Stimulated activated CD8-positive, alpha-beta memory T cell treated with anti-CD3 and anti-CD28 coated beads, Interleukin-12 subunit alpha, Interleukin-12 subunit beta, amount 100 ng/mL, for 1 hour (primary cell): ENCODE measurements around the gene CARM1.
"Not testable (repeated sequence)": the region's sequence is repeated elsewhere in the genome, so short reads cannot be mapped to it uniquely, and the experiment has no call there.

Experiments
- DNase-seq: peaks from one replicate; pipeline ENCODE4 v3.0.0-alpha.2; 2020; ENCODE audit warnings: low read depth

Gene CARM1

DNA sequence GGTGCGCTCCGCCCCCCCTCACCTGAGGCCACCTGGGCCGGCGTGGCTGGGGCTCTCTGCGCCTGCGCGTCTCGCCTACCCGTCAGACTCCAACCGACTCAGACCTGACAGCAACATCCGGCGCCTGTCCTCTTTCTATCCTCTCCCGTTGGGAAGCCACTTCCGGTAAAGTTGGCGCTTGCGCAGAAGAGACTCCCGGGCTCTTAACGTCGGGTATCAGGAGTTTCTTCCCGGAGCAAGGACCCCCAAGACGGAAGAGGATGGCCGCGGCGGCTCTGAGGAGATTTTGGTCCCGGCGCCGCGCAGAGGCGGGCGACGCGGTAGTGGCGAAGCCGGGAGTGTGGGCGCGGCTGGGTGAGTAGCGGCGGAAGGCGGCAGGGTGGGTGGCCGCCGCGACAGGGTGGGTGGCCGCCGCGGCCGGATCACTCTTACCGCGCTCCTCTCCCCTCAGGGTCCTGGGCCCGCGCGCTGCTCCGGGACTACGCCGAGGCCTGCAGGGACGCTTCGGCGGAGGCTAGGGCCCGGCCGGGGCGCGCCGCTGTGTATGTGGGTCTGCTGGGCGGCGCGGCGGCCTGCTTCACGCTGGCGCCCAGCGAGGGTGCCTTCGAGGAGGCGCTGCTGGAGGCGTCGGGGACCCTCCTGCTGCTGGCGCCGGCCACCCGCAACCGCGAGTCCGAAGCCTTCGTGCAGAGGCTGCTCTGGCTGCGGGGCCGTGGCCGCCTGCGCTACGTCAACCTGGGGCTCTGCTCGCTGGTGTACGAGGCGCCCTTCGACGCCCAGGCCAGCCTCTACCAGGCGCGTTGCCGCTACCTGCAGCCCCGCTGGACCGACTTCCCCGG lies 57.4 kb downstream of the CARM1 start, which contains the start of the genes TIMM29 and YIPF2:
TIMM29 (plus strand) TSS at position 249 of the 839 bp plus-strand sequence; CDS start at position 261, 12 bp downstream.
YIPF2 (minus strand) TSS at position 77 of the 839 bp plus-strand sequence. CDS start 229 bp downstream, outside the sequence.
- DNase-seq: peak; percentile 94

- DNase-seq: no peak
Observed at GRCh38 chr19:10929402-10929794, 58.0 kb downstream of the CARM1 start.

DNA sequence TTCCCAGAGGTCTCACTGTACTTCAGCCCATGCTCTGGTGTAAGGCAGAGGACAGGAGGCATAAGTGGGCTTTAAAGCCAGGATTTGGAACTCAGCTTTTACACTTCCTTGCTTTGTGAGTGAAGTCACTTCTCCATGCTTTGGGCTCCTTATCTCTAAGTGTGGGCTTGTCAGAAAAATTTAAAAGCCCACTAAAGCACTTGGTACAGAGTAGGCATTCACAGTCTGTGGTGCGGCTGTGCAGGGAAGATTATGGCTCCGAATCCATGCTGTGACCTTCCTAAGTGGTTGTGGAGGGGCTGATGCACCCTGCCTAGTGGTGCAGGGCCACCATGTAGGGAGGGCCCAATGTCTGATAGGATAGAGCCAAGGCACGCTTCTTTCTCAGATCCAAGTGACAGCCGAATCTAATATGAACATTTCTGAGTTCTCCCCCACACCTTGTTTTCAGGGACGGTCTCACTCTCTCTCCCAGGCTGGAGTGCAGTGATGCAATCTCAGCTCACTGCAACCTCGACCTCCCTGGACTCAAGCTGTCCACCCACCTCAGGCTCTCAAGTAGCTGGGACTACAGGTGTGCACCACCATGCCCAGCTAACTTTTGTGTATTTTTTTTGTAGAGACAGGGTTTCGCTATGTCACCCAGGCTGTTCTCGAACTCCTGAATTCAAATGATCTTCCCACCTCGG lies 64.2 kb downstream of the CARM1 start:
- DNase-seq: no peak

DNA sequence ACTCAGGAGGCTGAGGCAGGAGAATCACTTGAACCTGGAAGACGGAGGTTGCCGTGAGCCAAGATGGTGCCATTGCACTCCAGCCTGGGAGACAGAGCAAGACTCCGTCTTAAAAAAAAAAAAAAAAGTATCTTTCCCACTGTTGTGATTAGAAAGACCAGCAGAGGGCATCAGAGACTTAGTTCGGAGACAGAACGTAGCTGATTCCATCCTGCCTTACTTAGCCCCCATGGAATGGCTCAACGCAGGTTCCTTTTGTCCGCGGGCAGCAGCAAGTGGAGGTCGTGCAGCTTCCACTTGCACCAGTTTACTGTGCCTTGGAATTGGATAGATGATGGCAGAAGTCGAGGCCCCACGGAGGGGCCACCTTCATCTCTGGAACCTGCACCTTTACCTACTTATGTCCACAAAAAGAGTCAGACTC lies 65.3 kb downstream of the CARM1 start:
- no peak for DNase-seq

- not testable (repeated sequence) for DNase-seq
Observed at GRCh38 chr19:10941649-10942048, 70.3 kb downstream of the CARM1 start.

DNA sequence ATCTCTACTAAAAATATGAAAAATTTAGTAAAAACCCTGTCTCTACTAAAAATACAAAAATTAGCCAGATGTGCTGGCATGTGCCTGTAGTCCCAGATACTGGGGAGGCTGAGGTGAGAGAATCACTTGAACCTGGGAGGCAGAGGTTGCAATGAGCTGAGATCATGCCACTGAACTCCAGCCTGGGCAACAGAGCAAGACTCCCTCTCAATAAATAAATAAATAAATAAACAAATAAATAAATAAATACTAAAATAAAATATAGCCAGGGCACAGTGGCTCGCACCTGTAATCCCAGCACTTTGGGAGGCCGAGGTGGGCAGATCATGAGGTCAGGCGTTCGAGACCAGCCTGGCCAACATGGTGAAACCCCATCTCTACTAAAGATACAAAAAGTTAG lies 72.1 kb downstream of the CARM1 start:
- DNase-seq: not testable (repeated sequence)

GRCh38 chr19:10945264-10945663 lies 73.9 kb downstream of the CARM1 start:
- DNase-seq: no peak

DNA sequence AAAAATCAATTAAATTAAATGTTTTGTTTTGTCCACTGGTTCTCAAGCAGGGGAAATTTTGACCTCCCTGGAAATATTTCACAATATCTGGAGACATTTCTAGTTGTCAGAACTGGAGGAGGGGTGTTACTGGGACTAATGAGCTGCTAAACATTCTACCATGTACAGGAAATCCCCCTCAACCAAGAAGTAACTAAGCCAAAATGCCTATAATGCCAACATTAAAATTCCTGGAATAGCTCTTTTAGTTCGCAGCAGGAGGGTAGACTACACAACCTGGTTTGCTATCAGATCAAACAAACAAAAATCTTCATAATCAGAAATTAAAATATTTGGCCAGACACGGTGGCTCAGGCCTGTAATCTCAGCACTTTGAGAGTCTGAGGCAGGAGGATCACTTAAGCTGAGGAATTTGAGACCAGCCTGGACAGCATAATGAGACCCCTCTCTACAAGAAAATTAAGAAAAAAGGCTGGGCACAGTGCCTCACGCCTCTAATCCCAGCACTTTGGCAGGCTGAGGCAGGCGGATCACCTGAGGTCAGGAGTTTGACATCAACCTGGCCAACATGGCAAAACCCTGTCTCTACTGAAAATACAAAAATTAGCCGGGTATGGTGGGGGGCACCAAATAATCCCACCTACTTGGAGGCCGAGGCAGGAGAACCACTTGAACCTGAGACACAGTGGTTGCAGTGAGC lies 75.8 kb downstream of the CARM1 start:
- no peak for DNase-seq

DNA sequence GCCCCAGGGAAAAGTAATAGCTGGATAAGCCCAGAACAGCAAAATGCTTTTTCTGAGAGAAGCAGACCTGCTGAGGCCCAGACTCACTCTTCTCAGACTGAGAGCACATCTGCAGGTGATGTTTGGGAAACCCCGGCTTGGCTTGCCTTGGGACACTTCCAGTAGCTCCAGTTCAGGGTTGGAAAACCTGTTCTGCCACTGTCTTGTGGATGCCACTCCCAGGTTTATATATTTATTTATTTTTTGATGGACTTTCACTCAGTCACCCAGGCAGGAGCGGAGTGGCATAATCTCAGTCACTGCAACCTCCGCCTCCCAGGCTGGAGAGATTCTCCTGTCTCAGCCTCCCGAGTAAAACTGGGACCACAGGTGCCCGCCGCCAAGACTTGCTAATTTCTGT lies 81.5 kb downstream of the CARM1 start:
- no peak for DNase-seq

DNA sequence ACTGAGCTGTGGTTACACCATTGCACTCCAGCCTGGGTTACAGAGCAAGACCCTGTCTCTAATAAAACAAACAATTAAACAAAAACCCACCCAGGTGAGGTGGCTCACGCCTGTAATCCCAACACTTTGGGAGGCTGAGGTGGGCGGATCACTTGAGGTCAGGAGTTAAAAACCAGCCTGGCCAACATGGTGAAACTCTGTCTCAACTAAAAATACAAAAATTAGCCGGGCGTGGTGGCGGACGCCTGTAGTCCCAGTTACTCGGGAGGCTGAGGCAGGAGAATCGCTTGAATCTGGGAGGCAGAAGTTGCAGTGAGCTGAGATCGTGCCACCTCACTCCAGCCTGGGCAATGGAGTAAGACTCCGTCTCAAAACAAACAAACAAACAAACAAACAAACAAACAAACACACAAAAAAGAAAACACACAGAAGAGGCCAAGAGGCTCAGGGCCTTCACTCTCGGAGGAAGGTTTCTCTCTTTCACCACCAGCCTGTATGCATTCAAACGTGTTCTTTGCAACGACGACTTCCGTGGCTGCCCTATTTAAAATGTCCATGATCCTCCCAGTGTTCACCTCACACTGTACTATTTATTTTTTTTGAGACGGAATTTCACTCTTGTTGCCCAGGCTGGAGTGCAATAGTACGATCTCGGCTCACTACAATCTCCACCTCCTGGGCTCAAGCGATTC lies 88.1 kb downstream of the CARM1 start:
- not testable (repeated sequence) for DNase-seq

- DNase-seq: peak; percentile 98
Observed at GRCh38 chr19:10960314-10961072, 89.1 kb downstream of the CARM1 start, which contains the start of gene SMARCA4. Gene SMARCA4, plus strand, starts transcription at chr19:10961030. Its CDS starts 23,122 bp downstream, at chr19:10984152.

DNA sequence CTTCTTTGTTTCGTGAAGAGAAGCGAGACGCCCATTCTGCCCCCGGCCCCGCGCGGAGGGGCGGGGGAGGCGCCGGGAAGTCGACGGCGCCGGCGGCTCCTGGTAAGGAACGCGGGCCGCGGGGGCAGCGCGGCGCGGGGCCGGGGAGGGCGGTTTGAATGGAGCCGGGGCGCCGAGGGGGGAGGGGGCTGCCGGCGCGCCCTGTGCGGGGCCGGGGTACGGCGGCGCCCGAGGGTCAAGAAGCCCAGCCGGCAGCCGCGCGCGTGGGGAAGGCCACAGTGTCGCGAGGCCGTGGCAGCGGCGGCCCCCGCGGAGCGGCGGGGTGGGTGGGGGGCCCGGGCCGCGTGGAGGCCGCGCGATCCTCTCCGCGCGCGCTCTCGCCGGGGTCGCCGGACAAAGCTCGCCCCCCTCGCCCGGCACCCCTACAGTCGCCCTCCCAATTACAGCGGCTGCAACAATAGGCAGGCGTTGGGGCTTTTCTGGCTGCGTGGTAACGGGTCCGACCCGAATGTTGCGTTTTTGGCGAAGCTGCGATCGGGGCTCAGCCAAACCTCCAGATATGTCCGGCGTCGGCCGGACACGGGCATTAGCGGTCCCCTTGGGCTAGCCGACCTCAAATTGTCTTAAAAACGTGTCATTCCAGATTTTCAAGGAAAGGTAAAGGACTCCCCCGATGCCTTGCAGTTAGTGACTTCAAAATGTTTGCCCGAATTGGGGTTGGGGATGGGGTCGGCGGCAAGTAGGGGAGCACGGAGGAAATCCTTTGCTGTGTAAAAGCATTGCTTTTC lies 89.9 kb downstream of the CARM1 start:
- DNase-seq: no peak

- DNase-seq: no peak
Observed at GRCh38 chr19:10962863-10963262, 91.5 kb downstream of the CARM1 start.

DNA sequence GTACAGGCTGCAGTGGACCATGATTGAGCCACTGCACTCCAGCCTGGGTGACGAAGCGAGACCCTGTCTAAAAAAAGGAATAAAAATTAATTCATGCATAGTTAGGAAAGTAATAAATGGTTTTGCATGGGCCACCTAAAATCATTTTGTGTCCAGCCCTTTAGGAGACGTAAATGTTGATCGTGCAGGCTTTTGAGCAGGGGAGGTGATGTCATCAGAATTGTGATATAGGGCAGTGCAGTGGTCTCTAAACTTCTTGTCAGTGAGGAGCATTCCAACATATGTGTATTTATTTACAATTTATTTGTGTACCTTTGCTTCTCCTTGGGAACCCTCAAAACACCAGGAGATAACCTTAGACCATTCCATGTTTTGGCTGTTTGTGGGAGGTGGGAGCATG lies 92.5 kb downstream of the CARM1 start:
- no peak for DNase-seq

DNA sequence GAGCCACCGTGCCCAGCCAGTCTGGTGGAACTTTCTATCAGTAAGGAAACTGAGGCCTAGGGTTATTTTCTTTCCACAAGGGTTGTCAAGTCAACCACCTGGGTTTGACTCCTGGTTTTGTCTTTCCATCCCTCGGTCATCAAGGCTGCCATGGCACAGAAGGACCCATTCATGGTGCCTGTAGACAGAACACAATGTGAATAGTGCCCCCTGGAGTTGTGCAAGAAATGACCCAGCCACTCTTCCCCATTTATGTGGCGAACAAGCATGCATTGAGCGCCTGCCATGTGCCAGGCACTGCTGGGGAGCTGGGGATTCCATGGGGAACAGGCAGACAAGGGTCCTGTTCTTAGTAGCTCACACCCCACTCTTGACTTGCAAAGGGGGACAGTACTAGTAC lies 93.5 kb downstream of the CARM1 start:
- DNase-seq: no peak

GRCh38 chr19:10965398-10965797 lies 94.0 kb downstream of the CARM1 start:
- no peak for DNase-seq

DNA sequence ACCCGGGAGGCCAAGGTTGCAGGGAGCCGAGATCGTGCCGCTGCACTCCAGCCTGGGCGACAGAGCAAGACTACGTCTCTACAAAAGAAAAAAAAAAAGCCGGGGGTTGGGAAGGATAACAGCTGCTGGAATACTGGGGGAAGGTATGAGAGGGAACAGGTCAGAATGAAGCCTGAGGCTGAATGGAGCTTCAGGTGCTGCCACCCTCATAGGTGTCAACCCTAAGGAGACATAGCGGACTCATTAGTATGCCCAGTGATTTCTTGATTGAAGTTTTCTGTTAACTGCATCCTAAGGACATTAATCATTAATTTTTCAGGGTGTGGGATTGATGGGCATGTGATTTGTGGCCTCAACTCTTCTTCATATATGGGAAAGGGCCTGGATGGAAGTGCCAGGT lies 95.5 kb downstream of the CARM1 start:
- no peak for DNase-seq

- DNase-seq: no peak
Observed at GRCh38 chr19:10968527-10969135, 97.3 kb downstream of the CARM1 start.

DNA sequence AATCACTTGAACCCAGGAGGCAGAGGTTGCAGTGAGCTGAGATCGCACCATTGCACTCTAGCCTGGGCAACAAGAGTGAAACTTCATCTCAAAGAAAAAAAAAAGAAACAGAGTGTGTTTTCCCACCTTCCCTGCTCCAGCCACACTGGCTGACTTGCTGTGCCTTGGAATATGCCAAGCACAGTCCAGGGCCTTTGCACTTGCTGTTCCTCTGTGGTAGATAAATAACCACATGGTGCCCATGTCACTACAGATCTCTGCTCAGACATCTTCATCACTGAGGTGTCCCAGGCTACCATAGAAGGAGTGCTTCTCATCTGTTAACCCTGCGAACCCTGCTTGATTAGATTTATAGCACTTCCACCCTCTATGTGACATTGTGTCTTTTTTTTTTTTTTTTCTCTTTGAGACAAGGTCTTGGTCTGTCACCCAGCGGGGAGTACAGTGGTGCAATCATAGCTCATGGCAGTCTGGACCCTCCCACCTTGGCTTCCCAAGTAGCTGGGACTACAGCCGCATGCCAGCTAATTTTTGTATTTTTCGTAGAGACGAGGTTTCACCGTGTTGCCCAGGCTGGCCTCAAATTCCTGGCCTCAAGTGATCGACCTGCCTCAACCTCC lies 99.9 kb downstream of the CARM1 start:
- DNase-seq: no peak
